ENCODE measurements around the gene YBX2. TPM values are rescaled to one million over a fixed set of nuclear protein-coding genes. Genes with fewer than 3 reads are reported as not detected.

The YBX2 gene
- total RNA-seq, 1 experiment from 2014 or later, result 0.65 TPM

DNA sequence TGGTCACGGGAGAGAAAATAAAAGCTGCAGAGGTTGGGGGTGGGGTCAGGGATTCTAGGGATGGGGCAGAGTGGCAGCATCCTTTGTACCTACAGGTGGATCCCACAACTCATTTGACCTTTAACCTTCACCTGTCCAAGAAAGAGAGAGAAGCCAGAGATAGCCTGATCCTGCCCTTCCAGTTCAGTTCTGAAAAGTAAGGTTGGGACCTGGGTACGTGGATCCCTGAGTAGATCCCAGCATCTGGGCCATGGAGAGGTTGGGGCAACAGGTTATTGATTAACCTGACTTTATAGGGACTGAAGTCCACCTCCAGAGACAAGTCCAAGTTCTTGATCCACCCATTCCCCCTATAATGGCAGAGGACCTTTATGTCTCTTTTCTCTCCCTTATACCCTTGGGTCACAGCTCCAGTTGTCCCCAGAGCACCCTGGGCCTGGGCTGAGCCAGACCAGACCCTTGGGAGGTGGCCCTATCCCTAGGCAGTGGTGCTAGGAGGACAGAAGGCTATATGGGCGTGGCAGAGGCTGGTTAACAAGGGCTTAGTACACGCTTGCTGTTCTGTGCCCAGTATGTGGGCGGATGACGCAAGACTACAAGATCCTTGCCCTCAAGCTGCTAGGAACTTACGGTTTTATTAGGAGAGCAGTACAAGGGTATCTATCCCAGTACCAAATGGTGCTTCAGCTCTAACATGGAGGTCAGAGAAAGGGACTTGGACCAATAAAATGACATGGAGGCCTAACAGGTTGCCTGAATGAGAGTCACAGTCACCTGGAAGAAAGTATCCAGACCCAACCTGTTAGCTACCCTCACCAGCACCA lies 35.5 kb downstream of the YBX2 start:
- CTCF ChIA-PET, result interaction anchor here (0.6 kb wide), 1 partner anchor 24 kb away, joined by 5 read pairs; no protein-coding TSS in a partner anchor
- Histone ChIP-seq H4K20me1 (ENCODE audit: insufficient read depth) (peaks cover 25% of the 10 kb centered on the region), H3K9me3 (ENCODE audit: insufficient read depth, low read depth) (no peaks in the 10 kb centered on the region), H3K27ac (peak overlapping the region; percentile 100), H3K4me2 (peak overlapping the region; percentile 98), H3K79me2 (ENCODE audit: low read depth) (peaks cover 72% of the 10 kb centered on the region), H3K4me1 (replicated peaks; ENCODE audit: insufficient read depth) (peaks cover 28% of the 10 kb centered on the region), H3K4me3 (peak overlapping the region; percentile 37; the same call in 1 of the 2 replicates), H3K36me3 (ENCODE audit: low read depth) (peaks cover 42% of the 10 kb centered on the region), H2AFZ (no peak overlapping the region), H3K9me2 (ENCODE audit: insufficient read depth) (no peaks in the 10 kb centered on the region), H3K27me3 (ENCODE audit: insufficient read depth, low read depth) (no peaks in the 10 kb centered on the region), H3F3A (ENCODE audit: insufficient read depth, low read depth) (peaks cover 87% of the 10 kb centered on the region)
- intact Hi-C loops (cut with micrococcal nuclease; ENCODE audit: unreplicated experiment), result no loop called here
- TF ChIP-seq, protein P1, sequence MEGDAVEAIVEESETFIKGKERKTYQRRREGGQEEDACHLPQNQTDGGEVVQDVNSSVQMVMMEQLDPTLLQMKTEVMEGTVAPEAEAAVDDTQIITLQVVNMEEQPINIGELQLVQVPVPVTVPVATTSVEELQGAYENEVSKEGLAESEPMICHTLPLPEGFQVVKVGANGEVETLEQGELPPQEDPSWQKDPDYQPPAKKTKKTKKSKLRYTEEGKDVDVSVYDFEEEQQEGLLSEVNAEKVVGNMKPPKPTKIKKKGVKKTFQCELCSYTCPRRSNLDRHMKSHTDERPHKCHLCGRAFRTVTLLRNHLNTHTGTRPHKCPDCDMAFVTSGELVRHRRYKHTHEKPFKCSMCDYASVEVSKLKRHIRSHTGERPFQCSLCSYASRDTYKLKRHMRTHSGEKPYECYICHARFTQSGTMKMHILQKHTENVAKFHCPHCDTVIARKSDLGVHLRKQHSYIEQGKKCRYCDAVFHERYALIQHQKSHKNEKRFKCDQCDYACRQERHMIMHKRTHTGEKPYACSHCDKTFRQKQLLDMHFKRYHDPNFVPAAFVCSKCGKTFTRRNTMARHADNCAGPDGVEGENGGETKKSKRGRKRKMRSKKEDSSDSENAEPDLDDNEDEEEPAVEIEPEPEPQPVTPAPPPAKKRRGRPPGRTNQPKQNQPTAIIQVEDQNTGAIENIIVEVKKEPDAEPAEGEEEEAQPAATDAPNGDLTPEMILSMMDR (conservative IDR thresholded peaks at IDR 0.05), result no peak
- TF ChIP-seq EZH2 (IDR thresholded peaks at IDR 0.05; ENCODE audit: low read depth), result no peak
- peak in 1 of 2 experiments; percentile 65 for DNase-seq
- POLR2A ChIA-PET (ENCODE audit: unreplicated experiment), result interaction anchor here (0.6 to 1.0 kb wide), 2 partner anchors 14 to 23 kb away, joined by 5 to 7 read pairs; partner anchors contain the start of gene SLC2A4
- no TSS peak for BruUV-seq (replicated peaks)

DNA sequence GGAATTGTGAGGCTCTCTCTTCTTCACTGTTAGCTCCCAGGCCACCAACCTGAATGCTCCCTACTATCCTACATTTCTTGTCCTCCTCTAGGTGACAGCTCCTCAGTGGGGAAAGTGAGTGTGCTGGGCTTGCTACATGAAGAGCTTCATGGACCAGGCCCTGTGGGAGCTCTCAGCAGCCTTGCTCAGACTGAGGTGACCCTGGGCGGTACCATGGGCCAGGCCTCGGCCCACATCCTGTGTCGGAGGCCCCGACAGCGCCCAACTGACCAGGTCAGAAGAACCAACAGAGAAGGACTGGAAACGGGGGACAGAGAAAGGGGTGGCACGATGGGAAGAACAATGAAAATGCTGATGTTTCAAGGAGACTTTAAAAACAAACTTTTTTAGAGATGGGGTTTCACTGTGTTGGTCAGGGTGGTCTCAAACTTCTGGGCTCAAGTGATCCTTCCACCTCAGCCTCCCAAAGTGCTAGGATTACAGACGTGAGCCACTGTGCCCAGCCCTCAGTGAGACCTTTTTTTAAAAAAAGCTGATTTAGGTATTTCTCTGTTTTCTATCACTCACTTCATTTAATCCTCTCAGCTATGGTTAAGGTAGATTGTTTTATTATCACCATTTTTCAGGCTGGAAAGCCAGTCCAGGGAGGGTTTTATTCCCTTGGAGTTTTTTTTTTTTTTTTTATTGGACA lies 37.5 kb downstream of the YBX2 start:
- intact Hi-C loops (cut with micrococcal nuclease; ENCODE audit: unreplicated experiment), result no loop called here
- Histone ChIP-seq H3K9me3 (ENCODE audit: insufficient read depth, low read depth) (no peaks in the 10 kb centered on the region), H4K20me1 (ENCODE audit: insufficient read depth) (peaks cover 25% of the 10 kb centered on the region), H3K4me2 (no peak overlapping the region), H3K9me2 (ENCODE audit: insufficient read depth) (no peaks in the 10 kb centered on the region), H3K27me3 (ENCODE audit: insufficient read depth, low read depth) (no peaks in the 10 kb centered on the region), H3F3A (ENCODE audit: insufficient read depth, low read depth) (peaks cover 86% of the 10 kb centered on the region), H3K79me2 (ENCODE audit: low read depth) (peaks cover 78% of the 10 kb centered on the region), H3K4me3 (no peak overlapping the region), H2AFZ (no peak overlapping the region), H3K36me3 (ENCODE audit: low read depth) (peaks cover 42% of the 10 kb centered on the region), H3K4me1 (replicated peaks; ENCODE audit: insufficient read depth) (peaks cover 31% of the 10 kb centered on the region), H3K27ac (peak overlapping the region; percentile 2; the same call in 1 of the 2 replicates)
- BruUV-seq (replicated peaks), result no TSS peak
- no peak for TF ChIP-seq EZH2 (IDR thresholded peaks at IDR 0.05; ENCODE audit: low read depth)
- TF ChIP-seq, protein P1 (conservative IDR thresholded peaks at IDR 0.05), result no peak
- ChIA-PET POLR2A (ENCODE audit: unreplicated experiment) (interaction anchor here (0.6 to 0.7 kb wide), 4 partner anchors 9 to 939 kb away, joined by 3 to 7 read pairs (median 3); no protein-coding TSS in a partner anchor), CTCF (no interaction called here)
- DNase-seq, result no peak

DNA sequence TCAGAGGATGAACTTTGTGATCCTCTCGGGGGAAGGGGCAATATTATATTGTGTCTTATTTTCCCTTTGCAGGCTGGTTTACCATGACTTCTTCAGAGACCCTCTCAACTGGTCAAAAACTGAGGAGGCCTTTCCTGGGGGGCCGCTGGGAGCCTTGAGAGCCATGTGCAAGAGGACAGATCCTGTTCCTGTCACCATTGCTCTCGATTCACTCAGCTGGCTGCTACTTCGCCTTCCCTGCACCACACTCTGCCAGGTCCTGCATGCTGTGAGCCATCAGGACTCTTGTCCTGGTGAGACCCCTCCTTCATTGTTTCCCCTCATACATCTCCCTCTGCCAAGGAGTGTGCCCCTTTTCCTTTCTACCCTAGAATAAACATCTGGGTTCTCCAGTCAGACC lies 39.9 kb downstream of the YBX2 start:
- no TSS peak for BruUV-seq (replicated peaks)
- CTCF ChIA-PET, result interaction anchor here (0.5 kb wide), 1 partner anchor 14 kb away, joined by 3 read pairs; no protein-coding TSS in a partner anchor
- Histone ChIP-seq H3F3A (ENCODE audit: insufficient read depth, low read depth) (peaks cover 68% of the 10 kb centered on the region), H3K9me2 (ENCODE audit: insufficient read depth) (no peaks in the 10 kb centered on the region), H3K9me3 (ENCODE audit: insufficient read depth, low read depth) (no peaks in the 10 kb centered on the region), H3K4me3 (no peak overlapping the region), H3K4me2 (no peak overlapping the region), H3K36me3 (ENCODE audit: low read depth) (peaks cover 30% of the 10 kb centered on the region), H3K79me2 (ENCODE audit: low read depth) (peaks cover 72% of the 10 kb centered on the region), H3K27me3 (ENCODE audit: insufficient read depth, low read depth) (no peaks in the 10 kb centered on the region), H2AFZ (no peak overlapping the region), H3K4me1 (replicated peaks; ENCODE audit: insufficient read depth) (peaks cover 28% of the 10 kb centered on the region), H3K27ac (0 out of 2 replicates have a peak overlapping the region, but pooled peaks have one; percentile 7), H4K20me1 (ENCODE audit: insufficient read depth) (peaks cover 13% of the 10 kb centered on the region)
- POLR2A ChIA-PET (ENCODE audit: unreplicated experiment), result interaction anchor here (0.6 to 0.7 kb wide), 2 partner anchors 13 to 360 kb away, joined by 3 to 7 read pairs; no protein-coding TSS in a partner anchor
- no peak for DNase-seq
- no peak for TF ChIP-seq EZH2 (IDR thresholded peaks at IDR 0.05; ENCODE audit: low read depth)
- TF ChIP-seq, protein P1 (conservative IDR thresholded peaks at IDR 0.05), result no peak
- intact Hi-C loops (cut with micrococcal nuclease; ENCODE audit: unreplicated experiment), result no loop called here

All from PC-9 (cell line).